Spleen (tissue), 10 donors: Measurements from ENCODE around the gene CLDN34. TPM values are rescaled to one million over a fixed set of nuclear protein-coding genes. Genes with fewer than 3 reads are reported as not detected.

ENCODE experiments used
- polyA plus RNA-seq, 3 donors: library from polyadenylated mRNA; stranded (reverse); fragments of 200-250 nt; gene quantifications; one replicate each; pipeline ENCODE4 v1.2.1, GENCODE V29; 2013
- total RNA-seq, 7 donors: library from RNA; depleted of rRNA in 3 of 7; stranded (reverse); fragments of >200 nt in 3 of 7; fragmentation: NEBNext Ultra II Directional in 4 of 7; extraction: Animal tissue kit (Norgen Biotek cat#: 25700) in 4 of 7; gene quantifications; one replicate each; pipeline versions ENCODE4 v1.1.0 to v1.2.1, GENCODE V29; 2016 to 2021
- donor health status: healthy with polysubstance abuse.
- donor health status: DM: no; HTN: no; CAD: no; lungs with moderate emphysema.
- donor health status: DM: no; HTN: no; CAD: no.
- donor health status: Bipolar disorder and iron deficiency.
- donor health status: healthy.
- donor health status: DM: no; HTN: no; CAD: no.
- donor health status: DM: yes; HTN: yes; CAD: no.

The CLDN34 gene
- total and polyA plus RNA-seq, 10 donors: not detected

Other genes with a start within 250 kb of the CLDN34 start
- gene GPR143, start 201.5 kb upstream of the CLDN34 start, total RNA-seq: not detected
- gene GPR143, start 201.5 kb upstream of the CLDN34 start, polyA plus RNA-seq: under 1 TPM in 1 of 3 donors, not detected in 2; 0.17 TPM
- gene SHROOM2, start 180.9 kb upstream of the CLDN34 start, total RNA-seq: 1 to 10 TPM; 1.5 to 3.7 (median 2.0) TPM
- under 1 TPM; 0.21 to 0.61 (median 0.22) TPM for gene SHROOM2, start 180.9 kb upstream of the CLDN34 start, polyA plus RNA-seq
- gene CLCN4, start 189.6 kb downstream of the CLDN34 start, total RNA-seq: 10 to 100 TPM in 1 of 7 donors, 1 to 10 TPM in 6; 4.8 to 10.9 (median 5.3) TPM
- gene CLCN4, start 189.6 kb downstream of the CLDN34 start, polyA plus RNA-seq: under 1 TPM; 0.63 to 0.85 (median 0.64) TPM